Mesothelial cell of epicardium (in vitro differentiated cells): ENCODE data around the gene VAT1L. TPM values are rescaled to one million over a fixed set of nuclear protein-coding genes. Genes with fewer than 3 reads are reported as not detected.

ENCODE experiments used
- DNase-seq, 2 experiments: peaks; one replicate each; pipeline ENCODE4 v3.0.0; 2021; ENCODE audit warnings: low spot score in 2 of 2; ENCODE audit not compliant: unreplicated experiment in 2 of 2
- H3K27ac Mint-ChIP-seq: 2 replicates; pipeline ENCODE4 v1.8.0; 2021; ENCODE audit warnings: mixed read lengths
- H3K27me3 Mint-ChIP-seq: 2 replicates; pipeline ENCODE4 v1.8.0; 2021; ENCODE audit warnings: low read depth, mixed read lengths
- H3K36me3 Mint-ChIP-seq: 2 replicates; pipeline ENCODE4 v1.8.0; 2021; ENCODE audit warnings: mixed read lengths
- H3K4me1 Mint-ChIP-seq: 2 replicates; pipeline ENCODE4 v1.8.0; 2021; ENCODE audit warnings: mixed read lengths
- H3K4me3 Mint-ChIP-seq: 2 replicates; pipeline ENCODE4 v1.8.0; 2021; ENCODE audit warnings: mild to moderate bottlenecking, moderate library complexity, mixed read lengths
- H3K9me3 Mint-ChIP-seq: 2 replicates; pipeline ENCODE4 v1.8.0; 2021; ENCODE audit warnings: mixed read lengths
- CTCF ChIP-seq: fragments of 200-600 bp; sonication (generic); IDR thresholded peaks from one replicate; pipeline ENCODE4 v1.5.0; 2021; ENCODE audit warnings: antibody characterized with exemption; ENCODE audit not compliant: unreplicated experiment
- total RNA-seq: library from RNA; stranded (reverse); gene quantifications from 3 replicates; pipeline ENCODE4 v1.2.1, GENCODE V29; 2021

VAT1L gene
- total RNA-seq, 1 donor from 2014 or later = 6.3 TPM

DNA sequence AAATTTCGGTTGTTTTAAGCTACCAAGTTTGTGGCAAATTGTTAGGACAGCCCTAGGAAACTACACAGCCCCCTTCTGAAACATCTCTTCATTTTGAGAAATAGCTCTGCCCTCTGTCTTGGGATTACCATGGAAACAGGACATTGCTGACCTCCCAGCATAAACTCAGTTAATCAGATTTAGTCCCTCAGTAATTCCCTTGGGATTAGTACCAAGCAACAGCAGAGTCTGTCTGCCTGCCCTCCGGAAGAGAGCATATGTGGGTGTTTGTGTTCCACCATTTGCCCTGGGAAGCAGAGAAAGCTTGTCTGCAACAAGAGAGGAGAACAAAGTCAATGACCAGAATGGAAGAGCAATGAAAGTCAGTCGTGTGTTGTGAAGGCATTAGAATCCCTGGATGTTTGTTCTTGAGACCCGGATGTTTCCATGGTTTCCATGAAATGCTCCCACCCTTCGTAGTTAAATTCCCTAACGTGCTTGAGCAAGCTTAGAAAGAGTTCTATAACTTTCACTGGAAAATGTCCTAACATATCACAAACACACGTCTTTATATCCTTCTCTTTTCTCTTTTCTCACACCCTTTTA, 39.9 kb upstream of the VAT1L start:
- Mint-ChIP-seq H3K4me3 (no peak overlapping the region), H3K4me1 (no peaks in the 10 kb centered on the region), H3K9me3 (no peaks in the 10 kb centered on the region), H3K27me3 (peaks cover 24% of the 10 kb centered on the region), H3K27ac (no peak overlapping the region), H3K36me3 (no peaks in the 10 kb centered on the region)
- no peak for TF ChIP-seq CTCF
- DNase-seq = no peak

DNA sequence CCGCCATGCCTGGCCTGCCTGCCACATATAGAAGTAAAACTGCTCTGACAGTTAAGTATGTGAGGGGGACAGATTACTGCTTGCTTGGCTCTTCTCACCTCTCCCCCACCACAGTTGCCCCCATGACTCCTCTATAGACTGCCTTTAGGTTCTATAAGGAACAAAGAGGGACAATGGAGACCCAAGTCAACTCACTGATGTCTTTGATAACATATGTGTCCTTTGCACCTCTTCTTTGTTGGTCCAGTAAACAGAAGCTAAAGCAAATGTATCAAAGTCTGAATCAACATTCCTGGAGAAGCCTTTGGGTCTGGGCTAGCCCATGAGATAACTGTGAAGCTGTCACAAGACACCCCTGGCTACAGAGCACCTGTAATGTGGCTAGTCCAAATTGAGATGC, 38.9 kb upstream of the VAT1L start:
- Mint-ChIP-seq H3K27ac (no peak overlapping the region), H3K36me3 (no peaks in the 10 kb centered on the region), H3K27me3 (peaks cover 28% of the 10 kb centered on the region), H3K4me3 (no peak overlapping the region), H3K4me1 (no peaks in the 10 kb centered on the region), H3K9me3 (no peaks in the 10 kb centered on the region)
- TF ChIP-seq CTCF = no peak
- no peak for DNase-seq

DNA sequence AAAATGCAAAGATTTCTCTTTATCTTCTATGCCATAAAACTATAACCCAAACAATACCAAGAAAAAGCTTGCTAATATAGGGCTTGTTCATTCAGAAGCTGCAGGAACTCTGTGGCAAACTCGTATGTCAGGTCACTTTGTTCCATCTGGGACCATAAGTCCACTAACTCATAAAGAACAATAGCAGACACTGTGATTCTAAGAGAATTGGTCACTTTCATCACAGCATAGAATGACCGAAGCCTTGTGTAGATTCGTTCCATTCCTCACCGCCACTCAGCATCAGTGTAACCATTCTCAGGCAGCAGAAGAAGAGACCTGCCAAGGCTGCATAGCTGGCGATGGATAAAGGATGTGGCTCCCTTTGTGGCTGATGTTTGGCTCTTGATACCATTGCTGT, 30.3 kb upstream of the VAT1L start:
- H3K36me3 Mint-ChIP-seq = no peaks in the 10 kb centered on the region
- H3K4me3 Mint-ChIP-seq = no peak overlapping the region
- TF ChIP-seq CTCF = no peak
- H3K9me3 Mint-ChIP-seq = no peaks in the 10 kb centered on the region
- H3K27me3 Mint-ChIP-seq = peaks cover 8% of the 10 kb centered on the region
- DNase-seq = no peak
- H3K4me1 Mint-ChIP-seq = peaks cover 11% of the 10 kb centered on the region
- H3K27ac Mint-ChIP-seq = no peak overlapping the region

DNA sequence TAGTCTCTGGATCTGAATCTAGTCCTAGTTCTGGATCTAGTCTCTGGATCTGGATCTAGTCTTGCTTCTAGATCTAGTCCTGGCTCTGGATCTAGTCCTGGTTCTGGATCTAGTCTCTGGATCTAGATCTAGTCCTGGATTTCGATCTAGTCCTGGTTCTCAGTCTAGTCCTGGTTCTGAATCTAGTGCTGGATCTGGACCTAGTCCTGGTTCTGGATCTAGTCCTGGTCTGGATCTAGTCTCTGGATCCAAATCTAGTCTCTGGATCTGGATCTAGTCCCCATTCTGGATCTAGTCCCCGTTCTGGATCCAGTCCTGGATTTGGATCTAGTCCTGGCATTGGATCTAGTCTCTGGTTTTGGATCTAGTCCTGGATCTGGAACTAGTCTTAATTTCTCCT, 29.9 kb upstream of the VAT1L start:
- TF ChIP-seq CTCF = no peak
- Mint-ChIP-seq H3K36me3 (no peaks in the 10 kb centered on the region), H3K4me3 (no peak overlapping the region), H3K27me3 (peaks cover 6% of the 10 kb centered on the region), H3K27ac (no peak overlapping the region), H3K4me1 (peaks cover 11% of the 10 kb centered on the region), H3K9me3 (no peaks in the 10 kb centered on the region)
- no peak for DNase-seq

GRCh38 chr16:77759201-77759600, 29.2 kb upstream of the VAT1L start:
- no peaks in the 10 kb centered on the region for H3K9me3 Mint-ChIP-seq
- H3K27ac Mint-ChIP-seq = no peak overlapping the region
- no peak for TF ChIP-seq CTCF
- H3K36me3 Mint-ChIP-seq = no peaks in the 10 kb centered on the region
- peaks cover 16% of the 10 kb centered on the region for H3K4me1 Mint-ChIP-seq
- peaks cover 2% of the 10 kb centered on the region for H3K27me3 Mint-ChIP-seq
- no peak overlapping the region for H3K4me3 Mint-ChIP-seq
- no peak for DNase-seq

DNA sequence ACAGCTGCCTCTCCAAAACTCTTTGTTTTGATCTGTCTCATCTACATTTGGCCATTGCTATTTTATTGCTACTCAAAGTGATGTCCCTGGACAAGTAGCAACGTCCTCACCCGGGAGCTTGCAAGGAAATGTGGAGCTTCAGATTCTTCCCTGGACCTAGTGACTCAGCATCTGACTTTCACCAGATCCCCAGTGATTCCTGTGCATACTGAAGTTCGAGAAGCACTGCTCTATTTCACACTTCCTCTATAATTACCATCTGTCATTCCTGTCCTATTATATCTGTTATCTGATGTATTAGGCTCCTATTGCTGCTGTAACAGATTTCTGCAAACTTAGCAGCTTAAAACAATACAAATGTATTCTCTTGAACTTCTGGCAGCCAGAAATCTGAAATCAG, 28.5 kb upstream of the VAT1L start:
- H3K27ac Mint-ChIP-seq = no peak overlapping the region

More for the DNA sequence above, 28.5 kb upstream of the VAT1L start:
- H3K9me3 Mint-ChIP-seq = no peaks in the 10 kb centered on the region
- no peak for DNase-seq
- H3K4me1 Mint-ChIP-seq = peaks cover 18% of the 10 kb centered on the region
- H3K4me3 Mint-ChIP-seq = no peak overlapping the region
- no peaks in the 10 kb centered on the region for H3K36me3 Mint-ChIP-seq
- TF ChIP-seq CTCF = no peak
- H3K27me3 Mint-ChIP-seq = peaks cover 2% of the 10 kb centered on the region
